Activated CD8-positive, alpha-beta memory T cell treated with anti-CD3 and anti-CD28 coated beads, Interleukin-2, amount 50 U/mL, for 1 hour (primary cell): ENCODE results near the gene BTLA.
"Not testable (repeated sequence)": the region's sequence is repeated elsewhere in the genome, so short reads cannot be mapped to it uniquely, and the experiment has no call there.

Source experiments
- DNase-seq: peaks from one replicate; pipeline ENCODE4 v3.0.0-alpha.2; 2020; ENCODE audit errors: extremely low read depth

The BTLA gene

GRCh38 chr3:112446343-112446742 lies 52.9 kb downstream of the BTLA start:
- DNase-seq, result no peak

GRCh38 chr3:112445839-112446238 lies 53.4 kb downstream of the BTLA start:
- no peak for DNase-seq

GRCh38 chr3:112437146-112438022 lies 61.9 kb downstream of the BTLA start:
- no peak for DNase-seq

DNA sequence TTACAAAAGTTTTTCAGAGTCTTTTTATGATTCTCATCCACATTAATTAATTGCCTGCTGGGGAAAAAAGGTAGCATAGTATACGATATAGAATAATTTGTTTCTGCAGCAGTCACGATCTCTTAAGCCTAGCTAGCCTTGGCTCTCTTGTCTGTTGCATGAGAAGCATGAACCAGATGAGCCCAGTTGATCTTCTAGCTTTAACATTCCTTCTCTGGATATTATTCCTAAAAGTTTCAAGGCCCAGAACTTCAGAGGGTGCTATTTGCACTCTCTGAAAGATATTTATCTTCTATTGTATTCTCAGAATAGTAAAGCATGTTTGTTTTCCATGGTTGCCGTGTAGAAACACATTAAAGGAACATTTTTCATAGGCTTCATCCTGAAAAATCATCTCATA lies 69.3 kb downstream of the BTLA start:
- no peak for DNase-seq

DNA sequence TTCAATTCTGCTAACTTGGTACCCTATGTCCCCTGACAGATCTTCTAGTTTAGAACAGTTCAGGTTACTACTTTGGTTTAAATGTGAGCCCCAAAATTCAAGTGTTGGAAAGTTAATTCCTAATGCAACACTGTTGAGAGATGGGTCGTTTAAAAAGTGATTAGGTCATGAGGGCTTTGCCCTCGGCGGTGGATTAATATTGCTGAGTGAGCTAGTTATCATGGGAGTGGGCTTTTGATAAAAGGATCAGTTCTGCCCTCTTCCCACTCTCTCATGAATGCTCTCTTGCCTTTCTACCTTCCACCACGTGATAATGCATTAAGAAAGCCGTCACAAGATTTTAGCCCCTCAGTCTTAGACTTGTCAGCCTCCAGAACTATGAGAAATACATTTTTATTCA lies 72.1 kb downstream of the BTLA start:
- no peak for DNase-seq

DNA sequence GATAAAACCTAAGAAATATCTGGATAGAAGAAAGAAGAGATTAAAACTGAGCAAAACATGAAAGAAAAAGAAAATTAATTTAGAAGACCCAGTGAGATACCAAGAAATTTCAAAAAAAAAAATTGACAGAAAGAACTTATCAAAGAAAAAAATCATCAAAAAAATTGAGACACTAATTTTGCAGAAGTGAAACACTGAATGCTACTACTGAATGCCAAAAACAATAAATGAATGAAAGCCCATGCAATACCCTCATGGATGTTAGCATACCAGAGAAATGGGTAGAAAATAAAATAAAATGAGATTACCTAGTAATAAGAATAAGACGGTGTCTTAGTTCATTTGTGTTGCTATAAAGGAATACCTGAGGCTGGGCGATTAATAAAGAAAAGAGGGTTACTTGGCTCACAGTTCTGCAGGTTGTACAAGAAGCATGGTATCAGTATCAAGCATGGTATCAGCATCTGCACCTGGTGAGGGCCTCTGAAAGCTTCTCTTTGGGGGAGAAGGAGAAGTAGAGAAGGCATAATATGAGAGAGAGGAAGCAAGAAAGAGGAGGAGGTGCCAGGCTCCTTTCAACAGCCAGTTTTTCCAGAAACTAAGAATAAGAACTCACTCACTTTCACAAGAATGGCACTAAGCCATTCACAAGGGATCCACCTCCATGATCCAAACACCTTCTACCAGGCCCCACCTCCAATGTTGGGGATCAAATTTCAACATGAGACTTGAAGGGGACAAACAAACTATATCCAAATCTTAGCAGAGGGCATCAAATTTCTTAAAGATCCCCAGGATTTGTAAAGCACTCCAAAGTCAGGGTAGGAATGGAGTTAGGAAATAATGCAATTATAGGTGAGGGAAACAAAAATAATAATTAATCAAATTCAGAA lies 73.2 kb downstream of the BTLA start:
- DNase-seq, result no peak

- DNase-seq, result no peak
These were observed 73.9 kb downstream of the BTLA start for GRCh38 chr3:112425382-112425781.

- DNase-seq, result no peak
These were observed 74.9 kb downstream of the BTLA start for GRCh38 chr3:112424394-112424793.

- not testable (repeated sequence) for DNase-seq
These were observed 76.4 kb downstream of the BTLA start for GRCh38 chr3:112422921-112423320.

DNA sequence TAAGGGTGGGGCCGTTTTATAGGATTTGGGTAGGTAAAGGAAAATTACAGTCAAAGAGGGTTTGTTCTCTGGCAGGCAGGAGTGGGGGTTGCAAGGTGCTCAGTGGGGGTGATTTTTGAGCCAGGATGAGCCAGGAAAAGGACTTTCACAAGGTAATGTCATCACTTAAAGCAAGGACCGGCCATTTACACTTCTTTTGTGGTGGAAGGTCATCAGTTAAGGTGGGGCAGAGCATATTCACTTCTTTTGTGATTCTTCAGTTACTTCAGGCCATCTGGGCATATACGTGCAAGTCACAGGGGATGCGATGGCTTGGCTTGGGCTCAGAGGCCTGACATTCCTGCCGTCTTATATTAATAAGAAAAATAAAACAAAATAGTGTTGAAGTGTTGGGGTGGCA lies 80.7 kb downstream of the BTLA start:
- DNase-seq, result not testable (repeated sequence)

GRCh38 chr3:112417696-112418318 lies 81.5 kb downstream of the BTLA start:
- no peak for DNase-seq

DNA sequence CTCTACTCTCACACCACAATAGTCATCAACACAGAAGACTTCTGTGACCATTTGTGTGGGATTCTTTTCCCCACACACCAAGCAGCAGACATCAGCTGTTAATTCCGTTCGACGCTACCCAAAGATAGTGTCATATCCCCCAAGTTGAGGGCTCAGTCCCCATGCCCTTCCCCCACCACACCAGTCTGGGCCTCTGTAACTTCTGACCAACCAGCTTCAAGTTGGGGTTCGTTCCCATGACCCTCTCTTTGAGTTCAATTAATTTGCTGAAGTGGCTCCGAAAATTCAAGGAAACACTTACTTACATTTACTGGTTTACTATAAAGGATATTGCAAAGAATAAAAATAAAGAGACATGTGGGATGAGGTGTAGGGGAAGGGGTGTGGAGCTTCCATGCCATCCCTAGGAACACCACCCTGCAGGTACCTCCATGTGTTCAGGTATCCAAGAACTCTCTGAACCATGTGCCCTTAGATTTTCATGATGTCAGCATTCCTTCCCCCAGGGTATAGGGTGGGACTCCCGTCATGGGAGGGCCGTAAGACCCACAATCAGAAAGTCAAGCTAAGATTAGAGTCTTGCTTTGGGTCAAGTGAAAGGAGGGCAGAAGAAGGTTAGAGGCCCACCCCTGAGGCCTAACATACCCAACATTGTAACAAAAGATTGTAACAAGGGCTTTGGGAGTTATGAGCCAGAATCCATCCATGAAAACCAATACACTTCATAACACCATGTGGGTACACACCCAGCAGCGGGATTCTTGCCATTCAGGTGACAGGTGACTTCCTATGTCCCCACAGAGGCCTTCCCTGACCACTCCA lies 82.7 kb downstream of the BTLA start:
- no peak for DNase-seq

DNA sequence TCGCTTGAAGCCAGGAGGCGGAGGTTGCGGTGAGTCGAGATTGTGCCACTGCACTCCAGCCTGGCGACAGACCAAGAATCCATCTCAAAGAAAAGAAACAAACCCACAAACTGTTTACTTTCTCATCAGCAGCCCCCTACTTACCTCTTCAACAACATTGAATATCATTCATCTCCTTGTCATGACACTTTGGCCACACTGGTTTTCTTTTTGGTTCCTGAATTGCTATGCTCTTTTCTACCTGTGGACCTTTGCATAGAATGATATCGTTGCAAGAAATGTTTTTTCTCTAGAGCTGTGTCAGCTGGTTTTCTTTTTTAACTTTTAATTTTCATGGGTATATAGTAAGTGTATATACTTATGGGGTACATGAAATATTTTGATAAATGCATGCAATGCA lies 83.9 kb downstream of the BTLA start:
- DNase-seq, result no peak
